Sigmoid colon (tissue), 7 donors: ENCODE results near the gene OVCA2. TPM values are rescaled to one million over a fixed set of nuclear protein-coding genes. Genes with fewer than 3 reads are reported as not detected.

ENCODE experiments used
- DNase-seq: peaks from one replicate; pipeline ENCODE4 v3.0.0-alpha.2; 2019
- H3K27ac ChIP-seq, 4 donors: fragments of 200-600 bp; sonication (generic); one replicate each; pipeline ENCODE4 v1.5.1; 2016 to 2019; ENCODE audit warnings: mild to moderate bottlenecking in 1 of 4
- H3K27me3 ChIP-seq, 3 donors: fragments of 200-600 bp; sonication (generic); one replicate each; pipeline ENCODE4 v1.5.1; 2019; ENCODE audit warnings: mild to moderate bottlenecking in 1 of 3
- H3K36me3 ChIP-seq, 4 donors: fragments of 200-600 bp; sonication (generic); one replicate each; pipeline ENCODE4 v1.5.1; 2016 to 2019
- H3K4me1 ChIP-seq, 4 donors: fragments of 200-600 bp; sonication (generic); one replicate each; pipeline ENCODE4 v1.5.1; 2017 to 2019
- H3K4me3 ChIP-seq, 4 donors: fragments of 200-600 bp; sonication (generic); one replicate each; pipeline ENCODE4 v1.5.1; 2017 to 2019; ENCODE audit warnings: mild to moderate bottlenecking in 2 of 4, moderate library complexity in 1 of 4
- H3K9me3 ChIP-seq, 4 donors: fragments of 200-600 bp in 3 of 4; sonication (generic) in 3 of 4; one replicate each; pipeline versions ENCODE4 v1.5.1 to v1.6.1; 2013 to 2019
- EP300 ChIP-seq, 4 donors: sonication (generic); formaldehyde crosslinking; IDR thresholded peaks; one replicate each; pipeline ENCODE4 v1.6.1; 2017; ENCODE audit warnings: antibody characterized with exemption in 4 of 4
- POLR2A ChIP-seq, 2 donors: fragments of 450-650 bp; IDR thresholded peaks; one replicate each; pipeline ENCODE4 v1.6.1; 2016; ENCODE audit warnings: antibody characterized with exemption in 2 of 2, mild to moderate bottlenecking in 2 of 2, moderate library complexity in 2 of 2
- POLR2AphosphoS5 ChIP-seq, 4 donors: sonication (generic); formaldehyde crosslinking; IDR thresholded peaks; one replicate each; pipeline ENCODE4 v1.6.1; 2017; ENCODE audit warnings: antibody characterized with exemption in 4 of 4
- WGBS, 2 donors: extraction: QIAGEN DNeasy Blood & Tissue Kit; methylation state at CpG; one replicate each; pipeline ENCODE4 v1.1.7; 2013; 5-methylcytosine and 5-hydroxymethylcytosine counted together
- intact Hi-C: fragments of 100-400 bp; cut with DNase I; formaldehyde crosslinking; loops from one replicate; pipeline ENCODE4 v1.15.1; 2023
- polyA plus RNA-seq, 3 donors: library from polyadenylated mRNA; stranded (reverse); fragments of 200-250 nt; gene quantifications; one replicate each; pipeline ENCODE4 v1.2.3, GENCODE V29; 2013
- total RNA-seq, 4 donors: library from RNA; depleted of rRNA; stranded (reverse); fragments of >200 nt; gene quantifications; one replicate each; pipeline ENCODE4 v1.1.0, GENCODE V29; 2016
- TF ChIP-seq, protein P1 (sequence below), 4 experiments: fragments of 450-650 bp in 3 of 4; fragments of 200-600 bp in 1 of 4; IDR thresholded peaks; one replicate each; pipeline ENCODE4 v1.5.1; 2016 to 2019; ENCODE audit warnings: antibody characterized with exemption in 4 of 4, mild to moderate bottlenecking in 3 of 4, moderate library complexity in 2 of 4
- donor health status: healthy with polysubstance abuse.
- donor health status: Bipolar disorder and iron deficiency.
- donor health status: healthy.

The OVCA2 gene
- total and polyA plus RNA-seq, 7 donors = 26.3 to 66.8 (median 43.0) TPM

DNA sequence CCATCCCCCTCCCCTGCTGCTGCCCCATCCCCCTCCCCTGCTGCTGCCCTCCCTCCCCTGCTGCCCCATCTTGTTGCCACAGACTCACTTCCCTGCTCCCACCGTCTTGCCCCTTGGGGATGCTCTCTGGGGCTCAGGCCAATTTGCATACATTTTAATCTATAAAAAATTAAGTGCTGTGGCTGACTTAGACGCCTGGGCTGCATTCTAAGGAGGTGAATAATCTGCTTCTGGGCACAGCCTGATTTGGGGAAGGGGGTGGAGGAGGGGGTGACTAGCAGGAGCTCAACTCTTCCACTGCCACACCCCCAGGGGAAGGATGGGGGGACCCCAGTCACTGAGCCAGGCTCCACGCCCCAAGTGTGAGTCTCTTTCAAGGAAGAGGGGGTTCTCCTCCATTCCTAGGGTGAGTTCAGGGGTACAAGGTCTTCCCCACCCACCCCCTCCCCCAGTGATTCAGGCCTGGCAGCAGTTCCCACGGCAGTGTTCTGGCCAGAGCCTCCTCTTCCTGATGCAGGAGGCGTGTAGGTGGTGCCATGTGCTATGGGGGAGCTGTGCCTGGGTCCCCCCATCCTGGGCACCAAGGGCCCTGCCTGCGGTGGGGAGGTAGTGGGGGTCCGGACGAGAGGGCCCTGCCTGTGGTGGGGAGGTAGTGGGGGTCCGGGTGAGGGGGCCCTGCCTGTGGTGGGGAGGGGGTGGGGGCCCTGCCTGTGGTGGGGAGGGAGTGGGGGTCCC, 6.8 kb upstream of the OVCA2 start:
- intact Hi-C loops = no loop called here
- H3K9me3 ChIP-seq = no peaks in the 10 kb centered on the region
- H3K27me3 ChIP-seq = no peaks in the 10 kb centered on the region
- H3K27ac ChIP-seq = no peak overlapping the region
- peaks cover 0 to 25% (median 16%) of the 10 kb centered on the region in 4 donors for H3K4me1 ChIP-seq
- peaks cover 0 to 48% (median 26%) of the 10 kb centered on the region in 4 donors for H3K36me3 ChIP-seq
- TF ChIP-seq EP300 (IDR thresholded peaks at IDR 0.05) (no peak), POLR2AphosphoS5 (IDR thresholded peaks at IDR 0.05) (no peak), POLR2A (IDR thresholded peaks at IDR 0.05) (no peak)
- TF ChIP-seq, protein P1, sequence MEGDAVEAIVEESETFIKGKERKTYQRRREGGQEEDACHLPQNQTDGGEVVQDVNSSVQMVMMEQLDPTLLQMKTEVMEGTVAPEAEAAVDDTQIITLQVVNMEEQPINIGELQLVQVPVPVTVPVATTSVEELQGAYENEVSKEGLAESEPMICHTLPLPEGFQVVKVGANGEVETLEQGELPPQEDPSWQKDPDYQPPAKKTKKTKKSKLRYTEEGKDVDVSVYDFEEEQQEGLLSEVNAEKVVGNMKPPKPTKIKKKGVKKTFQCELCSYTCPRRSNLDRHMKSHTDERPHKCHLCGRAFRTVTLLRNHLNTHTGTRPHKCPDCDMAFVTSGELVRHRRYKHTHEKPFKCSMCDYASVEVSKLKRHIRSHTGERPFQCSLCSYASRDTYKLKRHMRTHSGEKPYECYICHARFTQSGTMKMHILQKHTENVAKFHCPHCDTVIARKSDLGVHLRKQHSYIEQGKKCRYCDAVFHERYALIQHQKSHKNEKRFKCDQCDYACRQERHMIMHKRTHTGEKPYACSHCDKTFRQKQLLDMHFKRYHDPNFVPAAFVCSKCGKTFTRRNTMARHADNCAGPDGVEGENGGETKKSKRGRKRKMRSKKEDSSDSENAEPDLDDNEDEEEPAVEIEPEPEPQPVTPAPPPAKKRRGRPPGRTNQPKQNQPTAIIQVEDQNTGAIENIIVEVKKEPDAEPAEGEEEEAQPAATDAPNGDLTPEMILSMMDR (IDR thresholded peaks at IDR 0.05) = no peak
- DNase-seq = no peak
- 60 to 61% methylated on average over 9 of the region's 9 CpGs for WGBS, 2 donors
- no peak overlapping the region for H3K4me3 ChIP-seq

DNA sequence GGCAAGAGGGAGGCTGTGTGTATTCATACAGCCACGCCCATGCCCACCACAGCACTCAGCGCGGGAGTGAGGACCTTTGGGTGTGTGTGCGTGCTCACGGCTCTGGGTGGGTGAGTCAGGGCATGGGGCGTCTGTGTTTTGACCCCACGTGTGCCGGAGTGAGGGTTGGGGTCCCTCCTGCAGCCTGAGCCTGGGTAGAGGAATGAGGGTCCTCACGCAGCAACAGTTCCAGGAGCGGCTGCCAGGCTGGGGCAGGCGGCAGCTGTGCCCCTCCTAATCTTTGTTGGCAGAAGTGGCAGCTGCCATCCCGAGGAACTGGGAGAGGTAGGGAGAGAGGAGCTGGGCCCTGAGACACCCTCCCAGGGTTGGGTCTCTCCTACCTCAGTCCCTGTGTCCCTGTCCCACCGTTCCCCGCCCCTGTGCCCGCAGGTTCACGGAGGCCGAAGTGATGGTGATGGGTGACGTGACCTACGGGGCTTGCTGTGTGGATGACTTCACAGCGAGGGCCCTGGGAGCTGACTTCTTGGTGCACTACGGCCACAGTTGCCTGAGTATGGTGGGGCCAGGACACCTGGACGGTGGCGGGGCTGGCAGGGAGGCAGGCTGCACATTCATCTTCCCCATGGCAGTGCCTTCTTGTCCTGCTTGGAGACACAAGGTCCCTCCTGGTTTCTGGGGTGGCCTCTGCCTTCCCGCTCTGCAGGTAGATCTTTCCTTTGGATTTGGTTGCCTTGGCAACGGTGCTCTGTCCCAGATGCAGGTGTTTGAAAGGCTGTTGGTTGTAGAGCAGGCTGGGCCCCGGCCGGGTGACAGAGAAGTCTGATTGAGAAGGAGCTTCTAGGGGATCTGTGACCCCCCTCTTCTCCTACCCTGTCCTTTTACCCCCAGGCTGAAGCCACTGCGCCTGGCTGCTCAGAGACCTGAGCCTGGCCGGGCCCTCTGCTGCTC, 6.0 kb upstream of the OVCA2 start:
- Histone ChIP-seq H3K4me1 (peaks cover 0 to 22% (median 13%) of the 10 kb centered on the region in 4 donors), H3K27me3 (no peaks in the 10 kb centered on the region), H3K36me3 (peaks cover 0 to 56% (median 26%) of the 10 kb centered on the region in 4 donors), H3K9me3 (no peaks in the 10 kb centered on the region), H3K27ac (no peak overlapping the region), H3K4me3 (no peak overlapping the region)
- no peak for DNase-seq
- intact Hi-C loops = no loop called here
- WGBS, 2 donors = 91 to 94% methylated on average over 29 of the region's 29 CpGs
- TF ChIP-seq POLR2A (IDR thresholded peaks at IDR 0.05) (no peak), EP300 (IDR thresholded peaks at IDR 0.05) (no peak), POLR2AphosphoS5 (IDR thresholded peaks at IDR 0.05) (no peak)
- TF ChIP-seq, protein P1 (IDR thresholded peaks at IDR 0.05) = no peak

DNA sequence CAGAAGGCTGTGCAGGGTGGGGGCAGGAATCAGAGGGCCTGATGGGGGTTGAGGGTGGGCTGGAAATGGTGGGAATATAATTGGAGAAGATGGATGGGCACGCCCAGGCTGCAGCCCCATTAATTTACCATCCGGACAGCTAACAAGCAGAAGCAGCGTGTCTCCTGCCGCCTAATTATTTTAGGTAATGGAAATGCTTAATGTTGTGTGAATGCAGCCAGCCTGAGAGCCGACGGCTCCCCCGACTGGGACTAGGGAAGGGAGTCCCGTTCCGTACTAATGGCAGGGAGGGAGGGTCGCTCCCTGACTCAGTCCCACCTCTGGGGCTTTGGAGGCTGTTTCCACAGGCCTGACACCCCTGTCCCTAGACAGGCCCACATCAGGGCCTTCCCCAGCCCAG, 4.7 kb upstream of the OVCA2 start:
- Histone ChIP-seq H3K27ac (no peak overlapping the region), H3K9me3 (no peaks in the 10 kb centered on the region), H3K36me3 (peaks cover 0 to 56% (median 26%) of the 10 kb centered on the region in 4 donors), H3K4me1 (peaks cover 0 to 17% (median 9%) of the 10 kb centered on the region in 4 donors), H3K27me3 (no peaks in the 10 kb centered on the region), H3K4me3 (no peak overlapping the region)
- no peak for DNase-seq
- TF ChIP-seq, protein P1 (IDR thresholded peaks at IDR 0.05) = no peak
- TF ChIP-seq EP300 (IDR thresholded peaks at IDR 0.05) = no peak
- no peak for TF ChIP-seq POLR2A (IDR thresholded peaks at IDR 0.05)
- TF ChIP-seq POLR2AphosphoS5 (IDR thresholded peaks at IDR 0.05) = no peak
- intact Hi-C loops = no loop called here
- 95 to 96% methylated on average over 10 of the region's 10 CpGs for WGBS, 2 donors

DNA sequence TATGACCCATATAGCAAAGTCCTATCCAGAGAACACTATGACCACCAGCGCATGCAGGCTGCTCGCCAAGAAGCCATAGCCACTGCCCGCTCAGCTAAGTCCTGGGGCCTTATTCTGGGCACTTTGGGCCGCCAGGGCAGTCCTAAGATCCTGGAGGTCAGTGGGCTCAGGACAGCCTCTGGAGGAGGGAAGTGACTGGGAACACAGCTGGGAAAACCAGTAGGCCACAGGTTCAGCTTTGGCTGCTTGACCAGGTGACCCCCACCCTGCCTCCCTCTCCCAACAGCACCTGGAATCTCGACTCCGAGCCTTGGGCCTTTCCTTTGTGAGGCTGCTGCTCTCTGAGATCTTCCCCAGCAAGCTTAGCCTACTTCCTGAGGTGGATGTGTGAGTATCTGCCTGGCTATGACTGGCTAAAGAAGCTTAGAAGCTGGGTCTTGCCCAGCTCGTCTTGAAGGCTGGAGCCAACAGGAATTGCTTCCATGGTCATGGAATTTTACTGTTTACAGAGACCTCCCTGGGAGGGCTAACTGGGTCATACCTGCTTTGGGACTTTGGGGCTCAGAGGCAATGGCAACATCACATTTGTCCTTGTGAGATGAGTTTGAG, 1.5 kb upstream of the OVCA2 start:
- H3K27ac ChIP-seq = no peak overlapping the region
- DNase-seq = no peak
- H3K9me3 ChIP-seq = no peaks in the 10 kb centered on the region
- no peaks in the 10 kb centered on the region for H3K27me3 ChIP-seq
- H3K36me3 ChIP-seq = peaks cover 0 to 62% (median 25%) of the 10 kb centered on the region in 4 donors
- peaks cover 0 to 31% (median 30%) of the 10 kb centered on the region in 4 donors for H3K4me1 ChIP-seq
- no peak overlapping the region for H3K4me3 ChIP-seq
- intact Hi-C loops = loop anchor here (5.0 kb wide), 2 partner anchors 133 to 323 kb away; no protein-coding TSS in a partner anchor
- 84 to 94% methylated on average over 7 of the region's 7 CpGs for WGBS, 2 donors
- TF ChIP-seq POLR2A (IDR thresholded peaks at IDR 0.05) (no peak), POLR2AphosphoS5 (IDR thresholded peaks at IDR 0.05) (no peak), EP300 (IDR thresholded peaks at IDR 0.05) (no peak)
- TF ChIP-seq, protein P1 (IDR thresholded peaks at IDR 0.05) = no peak
